GM18505 (cell line): ENCODE data around the gene ST3GAL6.

ENCODE experiments used
- ATAC-seq: cut with Tn5 transposase; IDR thresholded peaks from one replicate; pipeline ENCODE4 v1.9.1; 2021; ENCODE audit not compliant: unreplicated experiment
- POLR2A ChIP-seq: IDR thresholded peaks from 4 replicates; pipeline ENCODE4 v1.6.1; 2011; ENCODE audit warnings: borderline replicate concordance; ENCODE audit not compliant: insufficient read depth, insufficient read length; ENCODE audit errors: extremely low read depth

The ST3GAL6 gene

GRCh38 chr3:98746882-98747281, 16.3 kb upstream of the ST3GAL6 start:
- no peak for TF ChIP-seq POLR2A
- ATAC-seq, result no peak

- no peak for ATAC-seq
- TF ChIP-seq POLR2A, result no peak
These were observed 12.7 kb upstream of the ST3GAL6 start for GRCh38 chr3:98750276-98750919.

GRCh38 chr3:98754483-98754882, 8.7 kb upstream of the ST3GAL6 start:
- no peak for ATAC-seq
- TF ChIP-seq POLR2A, result no peak

- TF ChIP-seq POLR2A, result no peak
- ATAC-seq, result no peak
These were observed 7.5 kb upstream of the ST3GAL6 start for GRCh38 chr3:98755601-98756000.

- no peak for ATAC-seq
- TF ChIP-seq POLR2A, result no peak
These were observed 3.5 kb upstream of the ST3GAL6 start for GRCh38 chr3:98759629-98760028.

- TF ChIP-seq POLR2A, result no peak
- ATAC-seq, result no peak
These were observed 1.4 kb upstream of the ST3GAL6 start for GRCh38 chr3:98761643-98762229.

- TF ChIP-seq POLR2A, result no peak
- no peak for ATAC-seq
These were observed 779 bp downstream of the ST3GAL6 start for GRCh38 chr3:98763819-98764418.

GRCh38 chr3:98764472-98764884, 1.3 kb downstream of the ST3GAL6 start:
- no peak for TF ChIP-seq POLR2A
- ATAC-seq, result no peak

- ATAC-seq, result no peak
- TF ChIP-seq POLR2A, result no peak
These were observed 2.6 kb downstream of the ST3GAL6 start for GRCh38 chr3:98765721-98766120.

GRCh38 chr3:98766924-98767323, 3.8 kb downstream of the ST3GAL6 start:
- no peak for TF ChIP-seq POLR2A
- no peak for ATAC-seq

- no peak for TF ChIP-seq POLR2A
- no peak for ATAC-seq
These were observed 5.8 kb downstream of the ST3GAL6 start for GRCh38 chr3:98768961-98769360.

GRCh38 chr3:98769448-98769847, 6.3 kb downstream of the ST3GAL6 start:
- TF ChIP-seq POLR2A, result no peak
- no peak for ATAC-seq

GRCh38 chr3:98770261-98771039, 7.3 kb downstream of the ST3GAL6 start:
- peak; percentile 74 for ATAC-seq
- peak; percentile 41 for TF ChIP-seq POLR2A
